H1 (cell line): ENCODE data around the gene ESD. TPM values are rescaled to one million over a fixed set of nuclear protein-coding genes. Genes with fewer than 3 reads are reported as not detected.

Experiments
- CTCF ChIA-PET: fragments of 300-600 bp; sonication (Branson Sonifier 250); formaldehyde crosslinking; loops from one replicate; lab custom pipeline; 2021; ENCODE audit not compliant: partially characterized antibody; lab: Charles Lee
- POLR2A ChIA-PET: fragments of 300-600 bp; sonication (Branson Sonifier 250); formaldehyde crosslinking; loops from one replicate; lab custom pipeline; 2021; ENCODE audit warnings: inconsistent platforms; ENCODE audit not compliant: partially characterized antibody; lab: Charles Lee
- DNase-seq, 2 experiments: peaks; one replicate each; pipeline versions ENCODE4 v3.0.0 to v3.0.0-alpha.2; 2010 to 2022; ENCODE audit warnings: low spot score in 2 of 2, low read depth in 1 of 2, mixed read lengths in 1 of 2
- FAIRE-seq: peaks from 2 replicates; lab custom pipeline; 2011; peaks lifted over from hg19 to GRCh38; lab: Jason Lieb, UNC
- H2AFZ ChIP-seq: 2 replicates; pipeline ENCODE4 v1.8.1; 2012; ENCODE audit warnings: low read length, inconsistent platforms
- H2AK5ac ChIP-seq: 2 replicates; pipeline ENCODE4 v1.6.1; 2013; ENCODE audit warnings: low read depth, low read length
- H2BK120ac ChIP-seq: replicated peaks from 2 replicates; pipeline ENCODE3; 2013; ENCODE audit warnings: low read depth, low read length, inconsistent platforms
- H2BK12ac ChIP-seq: 2 replicates; pipeline ENCODE4 v1.6.1; 2013; ENCODE audit warnings: low read depth, low read length
- H2BK15ac ChIP-seq: 2 replicates; pipeline ENCODE4 v1.6.1; 2013; ENCODE audit warnings: low read length
- H2BK20ac ChIP-seq: 2 replicates; pipeline ENCODE4 v1.6.1; 2013; ENCODE audit warnings: low read length
- H2BK5ac ChIP-seq: 2 replicates; pipeline ENCODE4 v1.6.1; 2013; ENCODE audit warnings: low read depth, low read length
- H3K14ac ChIP-seq: 2 replicates; pipeline ENCODE4 v1.6.1; 2013; ENCODE audit warnings: inconsistent platforms; ENCODE audit not compliant: insufficient read length
- H3K18ac ChIP-seq: 2 replicates; pipeline ENCODE4 v1.6.1; 2013; ENCODE audit warnings: low read length; ENCODE audit errors: extremely low read depth
- H3K23ac ChIP-seq: 2 replicates; pipeline ENCODE4 v1.6.1; 2013; ENCODE audit warnings: inconsistent platforms; ENCODE audit not compliant: insufficient read length
- H3K23me2 ChIP-seq: 2 replicates; pipeline ENCODE4 v1.6.1; 2013; ENCODE audit warnings: low read depth, low read length
- H3K27ac ChIP-seq: 2 replicates; pipeline ENCODE4 v1.6.1; 2011; ENCODE audit warnings: low read depth, low read length, inconsistent platforms
- H3K27me3 ChIP-seq, 4 experiments: replicated peaks in 1 of 4; 1 replicate in 1 of 4; 2 replicates in 3 of 4; pipeline versions ENCODE4 v1.6.1 to v1.8.1; 2011 to 2013; ENCODE audit warnings: low read length in 3 of 4, mild to moderate bottlenecking in 3 of 4, inconsistent platforms in 2 of 4, mixed read lengths in 2 of 4, moderate library complexity in 1 of 4; ENCODE audit not compliant: control insufficient read depth in 3 of 4, insufficient read depth in 3 of 4; ENCODE audit errors: extremely low read depth in 1 of 4
- H3K36me3 ChIP-seq, 4 experiments: 2 replicates each; pipeline versions ENCODE4 v1.6.1 to v1.8.1; 2011 to 2013; ENCODE audit warnings: mild to moderate bottlenecking in 4 of 4, low read length in 3 of 4, moderate library complexity in 2 of 4, control low read depth in 1 of 4, inconsistent platforms in 1 of 4; ENCODE audit not compliant: insufficient read depth in 4 of 4, control insufficient read depth in 2 of 4
- H3K4ac ChIP-seq: replicated peaks from 2 replicates; pipeline ENCODE3; 2013; ENCODE audit warnings: low read length, low read depth, mixed read lengths, inconsistent platforms; ENCODE audit not compliant: insufficient read length
- H3K4me1 ChIP-seq, 4 experiments: replicated peaks in 1 of 4; 1 replicate in 1 of 4; 2 replicates in 3 of 4; pipeline versions ENCODE4 v1.6.1 to v1.8.1; 2011 to 2013; ENCODE audit warnings: low read length in 3 of 4, inconsistent platforms in 2 of 4, mixed read lengths in 1 of 4; ENCODE audit not compliant: insufficient read depth in 4 of 4, control insufficient read depth in 3 of 4
- H3K4me2 ChIP-seq, 2 experiments: 2 replicates each; pipeline versions ENCODE4 v1.6.1 to v1.8.1; 2011 to 2013; ENCODE audit warnings: low read depth in 2 of 2, low read length in 2 of 2, control low read depth in 1 of 2, inconsistent platforms in 1 of 2, mild to moderate bottlenecking in 1 of 2; ENCODE audit not compliant: insufficient read depth in 1 of 2
- H3K4me3 ChIP-seq, 4 experiments: fragments of 200-600, 300-600 bp in 1 of 4; sonication (generic), shearing (Covaris generic), sonication (Bioruptor Twin) in 1 of 4; 2 replicates each; pipeline versions ENCODE4 v1.5.1 to v1.8.1; 2011 to 2016; ENCODE audit warnings: low read length in 4 of 4, low read depth in 3 of 4, control low read depth in 2 of 4, inconsistent platforms in 2 of 4, mild to moderate bottlenecking in 2 of 4, mixed read lengths in 1 of 4, moderate library complexity in 1 of 4; ENCODE audit not compliant: insufficient read depth in 2 of 4; ENCODE audit errors: extremely low read depth in 1 of 4
- H3K56ac ChIP-seq: replicated peaks from 2 replicates; pipeline ENCODE3; 2013; ENCODE audit warnings: low read depth, mild to moderate bottlenecking, mixed read lengths, low read length, inconsistent platforms; ENCODE audit not compliant: insufficient read length
- H3K79me1 ChIP-seq: 2 replicates; pipeline ENCODE4 v1.6.1; 2013; ENCODE audit warnings: low read depth, low read length, control low read depth
- H3K79me2 ChIP-seq, 2 experiments: 2 replicates each; pipeline versions ENCODE4 v1.6.1 to v1.8.1; 2012 to 2013; ENCODE audit warnings: low read length in 2 of 2, mild to moderate bottlenecking in 2 of 2, inconsistent platforms in 1 of 2; ENCODE audit not compliant: insufficient read depth in 2 of 2, control insufficient read depth in 1 of 2
- H3K9ac ChIP-seq, 4 experiments: replicated peaks in 1 of 4; 1 replicate in 1 of 4; 2 replicates in 3 of 4; pipeline versions ENCODE4 v1.6.1 to v1.8.1; 2011 to 2013; ENCODE audit warnings: low read depth in 3 of 4, low read length in 3 of 4, control low read depth in 2 of 4, mild to moderate bottlenecking in 2 of 4, moderate library complexity in 2 of 4, inconsistent platforms in 1 of 4; ENCODE audit errors: extremely low read depth in 1 of 4
- H3K9me3 ChIP-seq, 2 experiments: 2 replicates each; pipeline versions ENCODE4 v1.6.1 to v1.8.1; 2012 to 2013; ENCODE audit warnings: mild to moderate bottlenecking in 2 of 2, moderate library complexity in 2 of 2, control low read depth in 1 of 2, inconsistent platforms in 1 of 2, low read depth in 1 of 2, low read length in 1 of 2, mixed read lengths in 1 of 2; ENCODE audit not compliant: insufficient read depth in 2 of 2
- H4K20me1 ChIP-seq, 2 experiments: replicated peaks in 1 of 2; 2 replicates each; pipeline versions ENCODE3 to v1.8.1; 2011 to 2013; ENCODE audit warnings: inconsistent platforms in 2 of 2, low read length in 2 of 2, mild to moderate bottlenecking in 1 of 2; ENCODE audit not compliant: insufficient read depth in 2 of 2, control insufficient read depth in 1 of 2
- H4K5ac ChIP-seq: 2 replicates; pipeline ENCODE4 v1.6.1; 2013; ENCODE audit warnings: low read length, low read depth, mixed read lengths, inconsistent platforms; ENCODE audit not compliant: insufficient read length
- H4K8ac ChIP-seq: 2 replicates; pipeline ENCODE4 v1.8.0; 2013; ENCODE audit warnings: mild to moderate bottlenecking, moderate library complexity, low read length, inconsistent platforms; ENCODE audit not compliant: insufficient read depth; ENCODE audit errors: extremely low read depth
- H4K91ac ChIP-seq: replicated peaks from 2 replicates; pipeline ENCODE3; 2013; ENCODE audit warnings: low read length, mixed read lengths, inconsistent platforms; ENCODE audit not compliant: insufficient read length
- CEBPB ChIP-seq: IDR thresholded peaks from 2 replicates; pipeline ENCODE4 v1.6.1; 2012; ENCODE audit warnings: low read depth, low read length
- POLR2AphosphoS5 ChIP-seq: IDR thresholded peaks from 2 replicates; pipeline ENCODE4 v1.6.1; 2011; ENCODE audit warnings: low read depth, low read length
- YY1 ChIP-seq: IDR thresholded peaks from 2 replicates; pipeline ENCODE4 v1.6.1; 2011; ENCODE audit warnings: low read depth, mild to moderate bottlenecking, low read length
- ZNF274 ChIP-seq: IDR thresholded peaks from 2 replicates; pipeline ENCODE4 v1.7.0; 2012; ENCODE audit warnings: low read length, borderline replicate concordance; ENCODE audit errors: extremely low read depth
- WGBS, 2 experiments: shearing (Covaris generic) in 1 of 2; methylation state at CpG; one replicate each; pipeline versions ENCODE4 v1.1.6 to v1.1.7; 2013 to 2015; ENCODE audit warnings: low lambda C conversion rate in 2 of 2, mixed read lengths in 2 of 2, inconsistent platforms in 1 of 2, low coverage in 1 of 2, missing lambda C conversion rate in 1 of 2; ENCODE audit not compliant: insufficient replicate concordance in 2 of 2, insufficient coverage in 1 of 2, insufficient read length in 1 of 2; ENCODE audit errors: extremely low coverage in 1 of 2, missing lambda C conversion rate in 1 of 2; 5-methylcytosine and 5-hydroxymethylcytosine counted together
- polyA plus RNA-seq, 7 experiments: library from polyadenylated mRNA; depleted of rRNA in 3 of 7; stranded (reverse) in 5 of 7; unstranded in 2 of 7; fragments of >200 nt in 5 of 7; fragments of 200-250 nt in 2 of 7; gene quantifications; 1 replicate in 5 of 7; 2 replicates in 1 of 7; 4 replicates in 1 of 7; pipeline versions ENCODE4 v1.2.1 to v1.2.3, GENCODE V29; 2011 to 2013; ENCODE audit warnings: missing spikeins in 2 of 7, mixed read lengths in 2 of 7
- total RNA-seq: library from RNA; stranded (reverse); fragmentation: NEBNext Ultra II Directional; extraction: Animal tissue kit (Norgen Biotek cat#: 25700); gene quantifications from 2 replicates; pipeline ENCODE4 v1.2.1, GENCODE V29; 2021

Gene ESD
- total and polyA plus RNA-seq, 2 of the 8 experiments (the other 6 are each of a cell fraction or from before 2014, with no cell fraction given), result 40.3 to 55.8 TPM

DNA sequence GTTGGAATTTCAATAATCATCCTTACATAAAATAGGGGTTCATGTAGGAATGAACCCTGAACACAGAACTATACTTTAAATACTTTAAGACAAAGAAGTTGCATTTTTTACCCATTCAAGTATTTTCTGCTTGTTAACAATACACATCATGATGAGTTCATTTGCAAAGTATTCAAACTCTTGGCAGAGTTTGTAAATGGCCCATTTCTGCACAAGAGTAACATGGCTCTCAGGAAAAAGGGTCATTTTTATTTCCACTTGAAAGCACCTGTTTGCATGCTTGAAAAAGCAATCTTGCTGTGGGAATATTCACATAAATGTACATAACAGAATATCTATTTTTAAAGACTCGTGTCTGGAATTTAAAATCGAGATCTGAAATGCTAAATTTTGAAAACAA is 18.1 kb downstream of the ESD start:
- H3K4me3 ChIP-seq, result no peak overlapping the region
- no peak overlapping the region for H3K56ac ChIP-seq
- no peak overlapping the region for H3K14ac ChIP-seq
- no peak overlapping the region for H2BK120ac ChIP-seq
- H3K4me2 ChIP-seq, result no peak overlapping the region
- H3K18ac ChIP-seq, result no peak overlapping the region
- no peaks in the 10 kb centered on the region for H3K23me2 ChIP-seq
- no peak overlapping the region for H3K4ac ChIP-seq
- H4K91ac ChIP-seq, result no peak overlapping the region
- 92% methylated on average over 2 of the region's 2 CpGs; no CpG with 5 or more reads in 1 of the 2 experiments for WGBS, 2 experiments
- no peaks in the 10 kb centered on the region for H3K4me1 ChIP-seq
- H3K27me3 ChIP-seq, result no peaks in the 10 kb centered on the region
- ChIA-PET POLR2A (no interaction called here), CTCF (no interaction called here)
- no peaks in the 10 kb centered on the region for H3K79me2 ChIP-seq
- no peak overlapping the region for H2BK15ac ChIP-seq
- no peak overlapping the region for H2BK12ac ChIP-seq
- H2BK5ac ChIP-seq, result no peak overlapping the region
- no peak overlapping the region for H2AFZ ChIP-seq
- H3K79me1 ChIP-seq, result no peaks in the 10 kb centered on the region
- H3K9me3 ChIP-seq, result no peaks in the 10 kb centered on the region
- H3K23ac ChIP-seq, result no peak overlapping the region
- no peak for TF ChIP-seq YY1
- no peak for TF ChIP-seq ZNF274
- TF ChIP-seq CEBPB, result no peak
- no peak for TF ChIP-seq POLR2AphosphoS5
- no peak overlapping the region for H4K8ac ChIP-seq
- H3K9ac ChIP-seq, result no peak overlapping the region
- H3K36me3 ChIP-seq, result peaks cover 0 to 56% (median 8%) of the 10 kb centered on the region in 4 experiments; a peak in 6 of 8 replicates
- no peak overlapping the region for H4K5ac ChIP-seq
- peaks cover 0 to 2% of the 10 kb centered on the region in 2 experiments for H4K20me1 ChIP-seq
- no peak overlapping the region for H2BK20ac ChIP-seq
- DNase-seq (no peak), FAIRE-seq (no peak)
- no peak overlapping the region for H3K27ac ChIP-seq
- H2AK5ac ChIP-seq, result no peak overlapping the region
